ENCODE results near the gene TMEM178A. TPM values are rescaled to one million over a fixed set of nuclear protein-coding genes. Genes with fewer than 3 reads are reported as not detected.

The TMEM178A gene
- 3.1 and 9.3 TPM in 2 replicates for total RNA-seq (ENCODE audit: low replicate concordance)
- long read RNA-seq: 0 reads

- H3K27me3 Mint-ChIP-seq: peaks cover 55% of the 10 kb centered on the region
- H3K36me3 Mint-ChIP-seq: peaks cover 3% of the 10 kb centered on the region
- H3K4me3 Mint-ChIP-seq: peak within 1 kb of the TSS; percentile 97
- H3K27ac Mint-ChIP-seq: peak within 1 kb of the TSS; percentile 82
- peaks cover 30% of the 10 kb centered on the region for H3K4me1 Mint-ChIP-seq (ENCODE audit: unreplicated experiment)
- DNase-seq (ENCODE audit: extremely low spot score, unreplicated experiment): no peak
- no peak for TF ChIP-seq CTCF (conservative IDR thresholded peaks at IDR 0.05)
- no peaks in the 10 kb centered on the region for H3K9me3 Mint-ChIP-seq
Measured at GRCh38 chr2:39665811-39666490, at the start of gene TMEM178A. TMEM178A (plus strand) TSS chr2:39665917; CDS start chr2:39665975, 58 bp downstream.

- H3K27me3 Mint-ChIP-seq: peaks cover 13% of the 10 kb centered on the region
- H3K9me3 Mint-ChIP-seq: no peaks in the 10 kb centered on the region
- H3K4me1 Mint-ChIP-seq (ENCODE audit: unreplicated experiment): peaks cover 10% of the 10 kb centered on the region
- TF ChIP-seq CTCF (conservative IDR thresholded peaks at IDR 0.05): no peak
- H3K27ac Mint-ChIP-seq: no peak overlapping the region
- no peak overlapping the region for H3K4me3 Mint-ChIP-seq
- no peaks in the 10 kb centered on the region for H3K36me3 Mint-ChIP-seq
- no peak for DNase-seq (ENCODE audit: extremely low spot score, unreplicated experiment)
Measured at GRCh38 chr2:39618236-39618635, 47.5 kb upstream of the TMEM178A start.

GRCh38 chr2:39618736-39619135, 47.0 kb upstream of the TMEM178A start:
- no peak overlapping the region for H3K4me3 Mint-ChIP-seq
- no peak overlapping the region for H3K27ac Mint-ChIP-seq
- peaks cover 13% of the 10 kb centered on the region for H3K27me3 Mint-ChIP-seq
- TF ChIP-seq CTCF (conservative IDR thresholded peaks at IDR 0.05): no peak
- peaks cover 10% of the 10 kb centered on the region for H3K4me1 Mint-ChIP-seq (ENCODE audit: unreplicated experiment)
- no peaks in the 10 kb centered on the region for H3K36me3 Mint-ChIP-seq
- DNase-seq (ENCODE audit: extremely low spot score, unreplicated experiment): no peak
- no peaks in the 10 kb centered on the region for H3K9me3 Mint-ChIP-seq

- no peak for TF ChIP-seq CTCF (conservative IDR thresholded peaks at IDR 0.05)
- Mint-ChIP-seq H3K27me3 (peaks cover 10% of the 10 kb centered on the region), H3K36me3 (no peaks in the 10 kb centered on the region), H3K9me3 (no peaks in the 10 kb centered on the region), H3K4me3 (no peak overlapping the region), H3K4me1 (ENCODE audit: unreplicated experiment) (peaks cover 10% of the 10 kb centered on the region), H3K27ac (no peak overlapping the region)
- no peak for DNase-seq (ENCODE audit: extremely low spot score, unreplicated experiment)
Measured at GRCh38 chr2:39620067-39620466, 45.6 kb upstream of the TMEM178A start.

GRCh38 chr2:39621596-39621995, 44.1 kb upstream of the TMEM178A start:
- no peak overlapping the region for H3K27ac Mint-ChIP-seq
- peaks cover 16% of the 10 kb centered on the region for H3K4me1 Mint-ChIP-seq (ENCODE audit: unreplicated experiment)
- no peaks in the 10 kb centered on the region for H3K36me3 Mint-ChIP-seq
- H3K27me3 Mint-ChIP-seq: peaks cover 7% of the 10 kb centered on the region
- TF ChIP-seq CTCF (conservative IDR thresholded peaks at IDR 0.05): no peak
- H3K4me3 Mint-ChIP-seq: no peak overlapping the region
- DNase-seq (ENCODE audit: extremely low spot score, unreplicated experiment): no peak
- no peaks in the 10 kb centered on the region for H3K9me3 Mint-ChIP-seq
